ENCODE results near the gene WWOX.

The WWOX gene

GRCh38 chr16:78929841-78930240, 830.4 kb downstream of the WWOX start:
- DNase-seq (ENCODE audit: low read depth, low spot score), result no peak
- H3K9me3 ChIP-seq (ENCODE audit: insufficient read depth, low read length), result no peaks in the 10 kb centered on the region
- H3K27me3 ChIP-seq (ENCODE audit: insufficient read depth, insufficient read length), result no peaks in the 10 kb centered on the region
- H3K4me1 ChIP-seq (ENCODE audit: insufficient read depth, insufficient read length), result no peaks in the 10 kb centered on the region
- no peaks in the 10 kb centered on the region for H3K36me3 ChIP-seq (ENCODE audit: insufficient read depth, insufficient read length, low read length)
- H3K4me3 ChIP-seq (ENCODE audit: insufficient read length, low read depth), result no peak overlapping the region
- H3K9ac ChIP-seq (ENCODE audit: insufficient read length, low read depth), result no peak overlapping the region
- no peak for TF ChIP-seq SUZ12 (IDR thresholded peaks at IDR 0.05; ENCODE audit: extremely low read depth, insufficient read depth, insufficient read length)
- no peak for TF ChIP-seq YY1 (IDR thresholded peaks at IDR 0.05; ENCODE audit: insufficient read depth, insufficient read length)
- no peak for TF ChIP-seq ZNF274 (IDR thresholded peaks at IDR 0.05; ENCODE audit: low read depth, low read length)

GRCh38 chr16:78930561-78930960, 831.1 kb downstream of the WWOX start:
- Histone ChIP-seq H3K36me3 (ENCODE audit: insufficient read depth, insufficient read length, low read length) (no peaks in the 10 kb centered on the region), H3K9me3 (ENCODE audit: insufficient read depth, low read length) (no peaks in the 10 kb centered on the region), H3K4me1 (ENCODE audit: insufficient read depth, insufficient read length) (no peaks in the 10 kb centered on the region), H3K27me3 (ENCODE audit: insufficient read depth, insufficient read length) (no peaks in the 10 kb centered on the region), H3K9ac (ENCODE audit: insufficient read length, low read depth) (no peak overlapping the region), H3K4me3 (ENCODE audit: insufficient read length, low read depth) (no peak overlapping the region)
- no peak for DNase-seq (ENCODE audit: low read depth, low spot score)
- TF ChIP-seq SUZ12 (IDR thresholded peaks at IDR 0.05; ENCODE audit: extremely low read depth, insufficient read depth, insufficient read length) (no peak), YY1 (IDR thresholded peaks at IDR 0.05; ENCODE audit: insufficient read depth, insufficient read length) (no peak), ZNF274 (IDR thresholded peaks at IDR 0.05; ENCODE audit: low read depth, low read length) (no peak)

- Histone ChIP-seq H3K4me1 (ENCODE audit: insufficient read depth, insufficient read length) (no peaks in the 10 kb centered on the region), H3K9me3 (ENCODE audit: insufficient read depth, low read length) (no peaks in the 10 kb centered on the region), H3K4me3 (ENCODE audit: insufficient read length, low read depth) (no peak overlapping the region), H3K9ac (ENCODE audit: insufficient read length, low read depth) (no peak overlapping the region), H3K36me3 (ENCODE audit: insufficient read depth, insufficient read length, low read length) (no peaks in the 10 kb centered on the region), H3K27me3 (ENCODE audit: insufficient read depth, insufficient read length) (no peaks in the 10 kb centered on the region)
- DNase-seq (ENCODE audit: low read depth, low spot score), result no peak
- TF ChIP-seq YY1 (IDR thresholded peaks at IDR 0.05; ENCODE audit: insufficient read depth, insufficient read length) (no peak), ZNF274 (IDR thresholded peaks at IDR 0.05; ENCODE audit: low read depth, low read length) (no peak), SUZ12 (IDR thresholded peaks at IDR 0.05; ENCODE audit: extremely low read depth, insufficient read depth, insufficient read length) (no peak)
Observed at GRCh38 chr16:78931267-78931666, 831.8 kb downstream of the WWOX start.

- no peak overlapping the region for H3K4me3 ChIP-seq (ENCODE audit: insufficient read length, low read depth)
- no peaks in the 10 kb centered on the region for H3K4me1 ChIP-seq (ENCODE audit: insufficient read depth, insufficient read length)
- no peak overlapping the region for H3K9ac ChIP-seq (ENCODE audit: insufficient read length, low read depth)
- H3K9me3 ChIP-seq (ENCODE audit: insufficient read depth, low read length), result no peaks in the 10 kb centered on the region
- no peak for DNase-seq (ENCODE audit: low read depth, low spot score)
- no peak for TF ChIP-seq YY1 (IDR thresholded peaks at IDR 0.05; ENCODE audit: insufficient read depth, insufficient read length)
- no peak for TF ChIP-seq ZNF274 (IDR thresholded peaks at IDR 0.05; ENCODE audit: low read depth, low read length)
- no peaks in the 10 kb centered on the region for H3K27me3 ChIP-seq (ENCODE audit: insufficient read depth, insufficient read length)
- H3K36me3 ChIP-seq (ENCODE audit: insufficient read depth, insufficient read length, low read length), result no peaks in the 10 kb centered on the region
Observed at GRCh38 chr16:78931678-78932077, 832.2 kb downstream of the WWOX start.

- Histone ChIP-seq H3K4me1 (ENCODE audit: insufficient read depth, insufficient read length) (no peaks in the 10 kb centered on the region), H3K9ac (ENCODE audit: insufficient read length, low read depth) (no peak overlapping the region), H3K27me3 (ENCODE audit: insufficient read depth, insufficient read length) (no peaks in the 10 kb centered on the region), H3K9me3 (ENCODE audit: insufficient read depth, low read length) (no peaks in the 10 kb centered on the region), H3K4me3 (ENCODE audit: insufficient read length, low read depth) (no peak overlapping the region), H3K36me3 (ENCODE audit: insufficient read depth, insufficient read length, low read length) (no peaks in the 10 kb centered on the region)
- TF ChIP-seq YY1 (IDR thresholded peaks at IDR 0.05; ENCODE audit: insufficient read depth, insufficient read length) (no peak), ZNF274 (IDR thresholded peaks at IDR 0.05; ENCODE audit: low read depth, low read length) (no peak)
- DNase-seq (ENCODE audit: low read depth, low spot score), result no peak
Observed at GRCh38 chr16:78932355-78932943, 833.0 kb downstream of the WWOX start.

GRCh38 chr16:78936060-78936459, 836.6 kb downstream of the WWOX start:
- H3K36me3 ChIP-seq (ENCODE audit: insufficient read depth, insufficient read length, low read length), result no peaks in the 10 kb centered on the region
- H3K27me3 ChIP-seq (ENCODE audit: insufficient read depth, insufficient read length), result no peaks in the 10 kb centered on the region
- H3K9me3 ChIP-seq (ENCODE audit: insufficient read depth, low read length), result no peaks in the 10 kb centered on the region
- TF ChIP-seq SUZ12 (IDR thresholded peaks at IDR 0.05; ENCODE audit: extremely low read depth, insufficient read depth, insufficient read length) (no peak), YY1 (IDR thresholded peaks at IDR 0.05; ENCODE audit: insufficient read depth, insufficient read length) (no peak)
- DNase-seq (ENCODE audit: low read depth, low spot score), result no peak
- no peak overlapping the region for H3K9ac ChIP-seq (ENCODE audit: insufficient read length, low read depth)
- no peak overlapping the region for H3K4me3 ChIP-seq (ENCODE audit: insufficient read length, low read depth)
- no peaks in the 10 kb centered on the region for H3K4me1 ChIP-seq (ENCODE audit: insufficient read depth, insufficient read length)

- no peaks in the 10 kb centered on the region for H3K36me3 ChIP-seq (ENCODE audit: insufficient read depth, insufficient read length, low read length)
- H3K9ac ChIP-seq (ENCODE audit: insufficient read length, low read depth), result no peak overlapping the region
- H3K27me3 ChIP-seq (ENCODE audit: insufficient read depth, insufficient read length), result no peaks in the 10 kb centered on the region
- TF ChIP-seq ZNF274 (IDR thresholded peaks at IDR 0.05; ENCODE audit: low read depth, low read length) (no peak), YY1 (IDR thresholded peaks at IDR 0.05; ENCODE audit: insufficient read depth, insufficient read length) (no peak), SUZ12 (IDR thresholded peaks at IDR 0.05; ENCODE audit: extremely low read depth, insufficient read depth, insufficient read length) (no peak)
- H3K4me1 ChIP-seq (ENCODE audit: insufficient read depth, insufficient read length), result no peaks in the 10 kb centered on the region
- no peak overlapping the region for H3K4me3 ChIP-seq (ENCODE audit: insufficient read length, low read depth)
- DNase-seq (ENCODE audit: low read depth, low spot score), result no peak
- no peaks in the 10 kb centered on the region for H3K9me3 ChIP-seq (ENCODE audit: insufficient read depth, low read length)
Observed at GRCh38 chr16:78939597-78939996, 840.1 kb downstream of the WWOX start.

Data from NT2/D1 (cell line).